ENCODE results near the gene RABGAP1L.
"Not testable (repeated sequence)": the region's sequence is repeated elsewhere in the genome, so short reads cannot be mapped to it uniquely, and the experiment has no call there.

- TF ChIP-seq CTCF, POLR2A, EP300 (IDR thresholded peaks at IDR 0.05): not testable (repeated sequence)
These were observed 689.6 kb downstream of the RABGAP1L start for GRCh38 chr1:174848593-174849560.

All from gastroesophageal sphincter (tissue), 3 donors.